Fibroblast of villous mesenchyme (primary cell): ENCODE results near the gene BAIAP2. TPM values are rescaled to one million over a fixed set of nuclear protein-coding genes. Genes with fewer than 3 reads are reported as not detected.

Experiments used
- DNase-seq: peaks from one replicate; pipeline ENCODE4 v3.0.0-alpha.2; 2010; ENCODE audit warnings: low read depth
- H3K4me3 ChIP-seq: 2 replicates; pipeline ENCODE4 v1.5.1; 2011; ENCODE audit warnings: low read depth, mild to moderate bottlenecking, low read length
- CTCF ChIP-seq: IDR thresholded peaks from 2 replicates; pipeline ENCODE4 v1.5.1; 2012; ENCODE audit warnings: low read depth, mild to moderate bottlenecking, low read length; ENCODE audit not compliant: insufficient read depth
- total RNA-seq: library from RNA; depleted of rRNA; stranded (reverse); fragments of >200 nt; gene quantifications from 2 replicates; pipeline ENCODE4 v1.2.3, GENCODE V29; 2012

Gene BAIAP2
- total RNA-seq, 1 donor: 25.0 TPM

DNA sequence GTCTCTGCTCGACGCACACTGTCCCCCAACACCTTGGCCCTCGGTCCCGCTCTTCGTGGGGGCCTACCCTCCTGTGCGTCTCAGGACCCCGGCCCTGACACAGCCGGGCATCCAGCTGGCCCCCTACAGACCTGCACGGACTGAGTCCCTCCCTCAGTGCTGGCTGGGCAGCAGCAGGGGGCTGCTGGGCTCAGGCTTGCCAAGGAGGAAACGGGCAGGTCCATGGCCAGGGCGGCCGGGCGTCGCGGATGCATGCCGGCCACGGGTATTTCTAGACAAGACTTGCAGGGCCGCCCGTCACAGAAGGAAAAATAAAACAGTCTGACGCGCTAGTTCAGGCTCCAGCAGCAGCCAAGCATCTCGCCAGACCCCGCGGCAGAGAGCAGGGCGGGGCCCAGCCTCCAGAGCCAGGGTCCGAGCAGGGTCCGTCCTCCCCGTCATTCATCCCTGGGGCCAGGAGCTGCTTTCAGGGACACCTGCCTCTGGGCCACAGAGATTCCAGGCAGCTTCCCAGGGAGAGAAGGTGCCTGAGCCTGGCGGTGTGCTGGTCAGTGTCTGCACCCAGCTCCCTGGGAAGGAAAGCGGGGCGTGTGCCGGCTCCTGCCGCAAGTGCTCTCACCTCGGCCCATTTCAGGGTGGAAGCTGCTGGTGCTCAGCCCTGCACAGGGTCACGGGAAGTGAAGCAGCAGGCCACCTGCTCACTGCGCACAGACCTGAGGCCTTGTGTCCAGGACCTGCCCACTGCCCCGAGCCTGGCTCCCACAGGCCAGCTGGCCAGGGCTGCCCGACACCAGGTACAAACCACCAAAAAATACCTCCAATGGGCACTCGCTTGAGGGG, 123.1 kb downstream of the BAIAP2 start:
- H3K4me3 ChIP-seq: no peak overlapping the region
- no peak for DNase-seq
- TF ChIP-seq CTCF: no peak

- DNase-seq: no peak
- no peak for TF ChIP-seq CTCF
- H3K4me3 ChIP-seq: no peak overlapping the region
Observed at GRCh38 chr17:81158688-81159590, 124.0 kb downstream of the BAIAP2 start.

- TF ChIP-seq CTCF: no peak
- DNase-seq: no peak
- H3K4me3 ChIP-seq: no peak overlapping the region
Observed at GRCh38 chr17:81159611-81160265, 124.8 kb downstream of the BAIAP2 start.

DNA sequence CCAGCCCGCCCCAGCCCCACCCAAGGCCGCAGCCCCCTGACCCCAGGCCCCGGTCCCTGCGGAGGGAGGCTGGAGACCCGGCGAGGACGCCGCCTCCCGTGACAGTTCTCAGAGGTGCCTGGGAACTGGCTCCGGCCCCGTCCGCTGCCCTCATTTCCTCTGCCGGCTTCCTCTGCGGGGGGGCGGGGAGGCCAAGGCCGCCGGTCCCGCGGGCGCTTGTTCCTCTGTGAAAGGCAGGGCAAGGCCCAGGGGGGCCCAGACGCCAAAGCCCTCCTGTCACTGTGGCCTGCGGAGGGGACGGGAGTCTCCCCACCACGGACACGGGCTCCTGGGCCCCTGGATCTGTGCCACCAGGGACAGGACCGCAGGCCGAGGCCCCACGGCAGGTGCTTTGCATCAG, 125.4 kb downstream of the BAIAP2 start:
- no peak for DNase-seq
- TF ChIP-seq CTCF: no peak
- H3K4me3 ChIP-seq: no peak overlapping the region

DNA sequence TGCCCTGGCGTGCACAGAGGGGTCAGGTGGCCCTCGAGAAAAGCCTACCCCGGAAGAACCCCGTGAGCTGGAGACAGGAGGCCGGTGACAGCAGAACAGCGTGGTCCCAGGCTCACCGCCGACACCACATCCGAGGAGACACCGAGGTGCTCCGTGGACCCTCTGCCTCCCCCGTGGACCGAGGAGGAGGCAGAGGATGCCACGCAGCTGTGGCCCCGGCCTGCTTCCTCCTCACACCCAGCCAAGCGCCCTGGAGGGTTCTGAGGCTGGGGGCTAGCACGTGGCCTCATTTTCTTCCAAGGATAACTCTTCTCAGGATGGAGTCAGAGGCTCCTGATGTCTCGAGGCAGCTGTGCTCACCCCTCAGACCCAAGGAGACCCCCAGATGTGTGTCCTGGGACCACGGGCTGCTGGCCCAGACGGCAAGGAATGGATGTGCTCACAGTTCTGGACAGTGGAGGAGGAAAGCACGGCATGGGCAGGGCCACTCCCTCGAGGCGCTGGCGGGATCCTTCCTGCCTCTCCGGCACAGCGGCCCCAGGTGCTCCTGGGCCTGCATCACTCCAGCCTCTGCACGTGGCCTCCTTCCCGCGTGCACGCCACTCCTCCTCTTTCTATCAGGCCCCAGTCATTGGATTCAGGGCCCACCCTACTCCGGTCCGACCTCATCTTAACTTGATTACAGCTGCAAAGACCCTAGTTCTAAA, 125.9 kb downstream of the BAIAP2 start:
- no peak for TF ChIP-seq CTCF
- no peak for DNase-seq
- H3K4me3 ChIP-seq: no peak overlapping the region

DNA sequence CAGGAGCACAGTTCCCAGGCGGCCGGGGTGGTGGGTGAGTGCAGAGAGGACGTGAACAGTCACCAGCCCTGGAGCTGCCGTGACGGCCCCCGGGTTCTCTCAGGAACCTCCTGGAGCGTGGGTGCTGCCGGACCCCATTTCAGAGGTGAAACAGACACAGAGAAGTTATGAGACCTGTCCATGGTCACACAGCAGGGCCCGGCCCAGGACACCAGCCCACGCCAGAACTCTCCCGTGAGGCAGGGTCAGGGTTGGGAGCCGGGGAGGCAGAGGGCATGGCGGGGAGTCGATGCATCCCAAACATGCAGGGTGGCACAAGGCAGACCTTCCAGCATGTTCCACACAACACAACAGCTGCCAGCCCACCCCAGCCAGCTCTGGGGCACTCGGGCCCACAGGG, 126.6 kb downstream of the BAIAP2 start:
- no peak overlapping the region for H3K4me3 ChIP-seq
- TF ChIP-seq CTCF: no peak
- DNase-seq: no peak
